Measurements from ENCODE around the gene LSAMP.
"Not testable (repeated sequence)": the region's sequence is repeated elsewhere in the genome, so short reads cannot be mapped to it uniquely, and the experiment has no call there.

Gene LSAMP

GRCh38 chr3:116211901-116212300 lies 233.4 kb downstream of the LSAMP start:
- Histone ChIP-seq H3K36me3 (no peaks in the 10 kb centered on the region), H3K27me3 (no peaks in the 10 kb centered on the region), H3K4me3 (ENCODE audit: low read depth in 1 of 2, low read length in 1 of 2) (no peak overlapping the region), H3K4me1 (ENCODE audit: control insufficient read depth in 1 of 2, insufficient read depth in 1 of 2, low read depth in 1 of 2, low read length in 1 of 2) (no peaks in the 10 kb centered on the region), H3K9me3 (no peaks in the 10 kb centered on the region), H3K27ac (no peak overlapping the region)
- TF ChIP-seq CTCF (IDR thresholded peaks at IDR 0.05) = no peak

- H3K4me1 ChIP-seq (ENCODE audit: control insufficient read depth in 1 of 2, insufficient read depth in 1 of 2, low read depth in 1 of 2, low read length in 1 of 2); H3K9me3 ChIP-seq; H3K36me3 ChIP-seq; H3K27ac ChIP-seq; H3K4me3 ChIP-seq (ENCODE audit: low read depth in 1 of 2, low read length in 1 of 2); H3K27me3 ChIP-seq: not testable (repeated sequence)
These were observed 236.5 kb downstream of the LSAMP start for GRCh38 chr3:116208830-116209229.

- H3K27ac ChIP-seq = no peak overlapping the region
- no peaks in the 10 kb centered on the region for H3K36me3 ChIP-seq
- no peaks in the 10 kb centered on the region for H3K9me3 ChIP-seq
- no peak for TF ChIP-seq CTCF (IDR thresholded peaks at IDR 0.05)
- no peaks in the 10 kb centered on the region for H3K4me1 ChIP-seq (ENCODE audit: control insufficient read depth in 1 of 2, insufficient read depth in 1 of 2, low read depth in 1 of 2, low read length in 1 of 2)
- no peaks in the 10 kb centered on the region for H3K27me3 ChIP-seq
- H3K4me3 ChIP-seq (ENCODE audit: low read depth in 1 of 2, low read length in 1 of 2) = no peak overlapping the region
These were observed 244.2 kb downstream of the LSAMP start for GRCh38 chr3:116200956-116201690.

GRCh38 chr3:116199063-116199462 lies 246.2 kb downstream of the LSAMP start:
- Histone ChIP-seq H3K36me3 (no peaks in the 10 kb centered on the region), H3K27me3 (no peaks in the 10 kb centered on the region), H3K4me1 (ENCODE audit: control insufficient read depth in 1 of 2, insufficient read depth in 1 of 2, low read depth in 1 of 2, low read length in 1 of 2) (no peaks in the 10 kb centered on the region), H3K27ac (no peak overlapping the region), H3K4me3 (ENCODE audit: low read depth in 1 of 2, low read length in 1 of 2) (no peak overlapping the region), H3K9me3 (no peaks in the 10 kb centered on the region)
- TF ChIP-seq CTCF (IDR thresholded peaks at IDR 0.05) = no peak

- H3K27ac ChIP-seq = no peak overlapping the region
- H3K27me3 ChIP-seq = no peaks in the 10 kb centered on the region
- no peaks in the 10 kb centered on the region for H3K36me3 ChIP-seq
- no peaks in the 10 kb centered on the region for H3K4me1 ChIP-seq (ENCODE audit: control insufficient read depth in 1 of 2, insufficient read depth in 1 of 2, low read depth in 1 of 2, low read length in 1 of 2)
- H3K4me3 ChIP-seq (ENCODE audit: low read depth in 1 of 2, low read length in 1 of 2) = no peak overlapping the region
- no peaks in the 10 kb centered on the region for H3K9me3 ChIP-seq
- TF ChIP-seq CTCF (IDR thresholded peaks at IDR 0.05) = no peak
These were observed 247.2 kb downstream of the LSAMP start for GRCh38 chr3:116198087-116198486.

GRCh38 chr3:116192464-116192863 lies 252.8 kb downstream of the LSAMP start:
- H3K27ac ChIP-seq = no peak overlapping the region
- H3K9me3 ChIP-seq = no peaks in the 10 kb centered on the region
- no peaks in the 10 kb centered on the region for H3K27me3 ChIP-seq
- H3K4me3 ChIP-seq (ENCODE audit: low read depth in 1 of 2, low read length in 1 of 2) = no peak overlapping the region
- TF ChIP-seq CTCF (IDR thresholded peaks at IDR 0.05) = no peak
- no peaks in the 10 kb centered on the region for H3K4me1 ChIP-seq (ENCODE audit: control insufficient read depth in 1 of 2, insufficient read depth in 1 of 2, low read depth in 1 of 2, low read length in 1 of 2)
- no peaks in the 10 kb centered on the region for H3K36me3 ChIP-seq
